Lung (tissue), 12 donors: ENCODE results near the gene LRP5. TPM values are rescaled to one million over a fixed set of nuclear protein-coding genes. Genes with fewer than 3 reads are reported as not detected.

Experiments
- ATAC-seq: fragments of 200-7000 bp; cut with Tn5 transposase; one replicate; pipeline ENCODE4 v1.9.1; 2020; ENCODE audit warnings: moderate number of reproducible peaks; ENCODE audit not compliant: insufficient read depth, low FRiP score
- DNase-seq, 3 donors: peaks; one replicate each; pipeline ENCODE4 v3.0.0-alpha.2; 2013 to 2017
- H3K27ac ChIP-seq, 2 donors: one replicate each; pipeline ENCODE4 v1.5.1; 2013; ENCODE audit warnings: mild to moderate bottlenecking in 2 of 2, moderate library complexity in 2 of 2, control low read depth in 1 of 2, inconsistent platforms in 1 of 2, low read depth in 1 of 2, low read length in 1 of 2
- H3K27me3 ChIP-seq, 3 donors: one replicate each; pipeline ENCODE4 v1.5.1; 2013; ENCODE audit warnings: low read length in 2 of 3; ENCODE audit not compliant: control insufficient read depth in 3 of 3, insufficient read depth in 3 of 3
- H3K36me3 ChIP-seq, 4 donors: one replicate each; pipeline ENCODE4 v1.5.1; 2013; ENCODE audit warnings: low read length in 4 of 4, mild to moderate bottlenecking in 1 of 4, moderate library complexity in 1 of 4; ENCODE audit not compliant: control insufficient read depth in 4 of 4, insufficient read depth in 4 of 4
- H3K4me1 ChIP-seq, 5 donors: one replicate each; pipeline ENCODE4 v1.5.1; 2013; ENCODE audit warnings: low read length in 5 of 5, mild to moderate bottlenecking in 2 of 5, moderate library complexity in 1 of 5; ENCODE audit not compliant: control insufficient read depth in 5 of 5, insufficient read depth in 5 of 5
- H3K4me3 ChIP-seq: one replicate; pipeline ENCODE4 v1.5.1; 2013; ENCODE audit warnings: mild to moderate bottlenecking, control low read depth, moderate library complexity
- H3K9ac ChIP-seq, 2 donors: one replicate each; pipeline ENCODE4 v1.5.1; 2013; ENCODE audit warnings: low read length in 2 of 2, control low read depth in 1 of 2; ENCODE audit not compliant: insufficient read depth in 1 of 2
- H3K9me3 ChIP-seq, 4 donors: one replicate each; pipeline ENCODE4 v1.5.1; 2013; ENCODE audit warnings: low read length in 3 of 4, mild to moderate bottlenecking in 1 of 4, moderate library complexity in 1 of 4; ENCODE audit not compliant: control insufficient read depth in 4 of 4, insufficient read depth in 3 of 4
- CTCF ChIP-seq: IDR thresholded peaks from 2 replicates; pipeline ENCODE4 v1.5.1; 2012; ENCODE audit warnings: mild to moderate bottlenecking; ENCODE audit errors: control extremely low read depth, extremely low read depth
- WGBS, 2 donors: extraction: QIAGEN DNeasy Blood & Tissue Kit; methylation state at CpG; one replicate each; pipeline ENCODE4 v1.1.7; 2013; 5-methylcytosine and 5-hydroxymethylcytosine counted together
- polyA plus RNA-seq, 2 donors: library from polyadenylated mRNA; stranded (reverse); fragments of 200-250 nt; gene quantifications; one replicate each; pipeline ENCODE4 v1.2.1, GENCODE V29; 2013
- total RNA-seq, 2 donors: library from RNA; depleted of rRNA in 1 of 2; stranded (reverse); fragments of >200 nt in 1 of 2; gene quantifications; one replicate each; pipeline ENCODE4 v1.2.1, GENCODE V29; 2014 to 2021
- donor health status: control.
- donor health status: control.
- donor health status: Bipolar disorder and iron deficiency.
- donor health status: healthy.
- donor health status: DM: yes; HTN: yes; CAD: no.

The LRP5 gene
- total and polyA plus RNA-seq, 4 donors = 33.7 to 76.4 (median 63.2) TPM

DNA sequence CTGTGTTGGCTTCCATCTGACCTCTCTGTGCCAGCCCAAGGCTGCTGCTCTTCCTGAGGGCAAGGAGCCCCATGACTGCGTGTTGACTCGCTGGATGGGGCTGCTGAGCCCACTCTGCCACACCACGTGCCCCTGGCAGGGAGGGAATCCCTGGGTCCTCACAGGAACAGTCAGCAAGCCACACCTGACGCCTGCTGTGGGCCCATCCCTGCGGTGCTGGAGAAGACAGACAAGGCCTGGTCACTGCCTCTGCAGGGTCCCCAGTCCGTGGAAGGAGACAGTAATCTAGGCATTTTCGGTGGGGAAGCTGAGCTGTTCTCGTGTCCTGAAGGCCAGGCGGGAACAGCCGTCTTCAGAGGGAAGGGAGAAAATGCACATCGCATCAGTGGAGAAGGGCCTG lies 137.6 kb downstream of the LRP5 start:
- WGBS, 2 donors = 92 to 94% methylated on average over 11 of the region's 11 CpGs
- ATAC-seq (no peak), DNase-seq (no peak)
- H3K27ac ChIP-seq = no peak overlapping the region
- no peaks in the 10 kb centered on the region for H3K9me3 ChIP-seq
- H3K9ac ChIP-seq = no peak overlapping the region
- H3K4me3 ChIP-seq = no peak overlapping the region
- no peaks in the 10 kb centered on the region for H3K27me3 ChIP-seq
- peaks cover 0 to 8% (median 5%) of the 10 kb centered on the region in 4 donors for H3K36me3 ChIP-seq
- no peaks in the 10 kb centered on the region for H3K4me1 ChIP-seq
- no peak for TF ChIP-seq CTCF

DNA sequence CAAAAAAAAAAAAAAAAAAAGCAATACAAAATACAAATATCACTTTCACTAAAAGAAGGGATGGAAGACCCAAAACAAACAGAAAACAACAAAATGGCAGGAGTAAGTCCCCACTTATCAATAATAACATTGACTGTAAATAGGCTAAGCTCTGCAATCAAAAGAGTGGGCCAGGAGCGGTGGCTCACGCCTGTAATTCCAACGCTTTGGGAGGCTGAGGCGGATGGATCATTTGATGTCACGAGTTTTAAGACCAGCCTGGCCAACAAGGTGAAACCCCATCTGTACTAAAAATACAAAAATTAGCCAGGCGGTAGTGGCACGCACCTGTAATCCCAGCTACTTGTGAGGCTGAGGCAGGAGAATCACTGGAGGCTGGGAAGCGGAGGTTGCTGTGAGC lies 138.3 kb downstream of the LRP5 start:
- H3K27ac ChIP-seq = no peak overlapping the region
- no peaks in the 10 kb centered on the region for H3K4me1 ChIP-seq
- no peak overlapping the region for H3K9ac ChIP-seq
- H3K9me3 ChIP-seq = no peaks in the 10 kb centered on the region
- H3K36me3 ChIP-seq = peaks cover 0 to 8% (median 3%) of the 10 kb centered on the region in 4 donors
- no peak overlapping the region for H3K4me3 ChIP-seq
- no peak for DNase-seq
- TF ChIP-seq CTCF = no peak
- no peak for ATAC-seq
- WGBS, 2 donors = 96 to 98% methylated on average over 8 of the region's 8 CpGs
- no peaks in the 10 kb centered on the region for H3K27me3 ChIP-seq

DNA sequence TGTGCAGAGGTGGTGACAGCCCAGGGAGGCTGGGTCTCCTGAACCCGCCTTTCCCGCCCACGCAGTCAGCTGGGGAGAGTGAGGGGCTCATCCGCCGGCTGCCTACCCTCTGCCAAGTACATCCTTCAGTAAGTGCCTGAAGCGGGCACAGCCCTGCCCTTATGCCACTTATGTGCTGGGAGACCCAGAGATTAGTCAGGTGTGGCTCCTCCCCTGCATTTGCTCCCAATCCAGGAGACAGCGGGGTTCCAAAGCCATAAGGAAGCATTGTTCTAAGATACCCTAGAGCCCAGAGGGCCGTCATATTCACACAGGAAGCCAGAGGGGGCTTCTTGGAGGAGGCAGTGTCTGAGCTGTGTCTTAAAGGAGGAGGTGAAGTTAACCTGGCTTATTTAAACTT lies 142.4 kb downstream of the LRP5 start:
- peaks cover 0 to 1% (median 0%) of the 10 kb centered on the region in 5 donors for H3K4me1 ChIP-seq
- H3K36me3 ChIP-seq = peaks cover 0 to 5% (median under 1%) of the 10 kb centered on the region in 4 donors
- H3K9me3 ChIP-seq = no peaks in the 10 kb centered on the region
- ATAC-seq = no peak
- TF ChIP-seq CTCF = no peak
- 61 to 78% methylated on average over 8 of the region's 8 CpGs for WGBS, 2 donors
- no peak overlapping the region for H3K4me3 ChIP-seq
- H3K27ac ChIP-seq = no peak overlapping the region
- H3K27me3 ChIP-seq = no peaks in the 10 kb centered on the region
- H3K9ac ChIP-seq = no peak overlapping the region
- DNase-seq = no peak

DNA sequence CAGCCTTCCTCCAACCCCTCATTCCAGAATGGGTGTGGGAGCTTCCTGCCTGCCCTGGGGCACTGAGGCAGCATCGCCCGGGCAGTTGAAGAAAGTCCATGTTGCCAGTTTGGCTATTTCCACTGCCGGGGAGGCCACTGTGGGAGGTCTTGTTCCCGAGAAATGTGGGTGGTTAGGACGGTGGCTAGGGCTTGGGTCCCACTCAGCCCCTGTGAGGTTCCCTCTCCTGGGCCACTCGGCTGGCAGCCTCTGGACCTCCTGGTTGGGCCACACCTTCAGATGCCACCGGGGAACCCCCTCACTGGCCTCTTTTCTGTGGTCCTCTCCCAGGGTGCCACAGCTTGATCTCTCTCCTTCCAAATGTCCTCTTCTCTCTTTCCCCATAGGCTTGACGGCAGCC lies 143.1 kb downstream of the LRP5 start:
- H3K27ac ChIP-seq = no peak overlapping the region

More for the DNA sequence above, 143.1 kb downstream of the LRP5 start:
- Histone ChIP-seq H3K36me3 (no peaks in the 10 kb centered on the region), H3K27me3 (no peaks in the 10 kb centered on the region), H3K4me3 (no peak overlapping the region), H3K9me3 (no peaks in the 10 kb centered on the region), H3K4me1 (peaks cover 0 to 2% (median 0%) of the 10 kb centered on the region in 5 donors), H3K9ac (no peak overlapping the region)
- DNase-seq (no peak), ATAC-seq (no peak)
- whole genome bisulfite sequencing, 2 donors = 80 to 90% methylated on average over 8 of the region's 8 CpGs
- TF ChIP-seq CTCF = no peak
